Epithelial cell of esophagus (primary cell): ENCODE measurements around the gene PRDM16.
"Not testable (repeated sequence)": the region's sequence is repeated elsewhere in the genome, so short reads cannot be mapped to it uniquely, and the experiment has no call there.

Experiments
- DNase-seq: peaks from one replicate; pipeline ENCODE4 v3.0.0; 2010; ENCODE audit warnings: low read depth
- H3K4me3 ChIP-seq: 2 replicates; pipeline ENCODE4 v1.5.1; 2011; ENCODE audit warnings: mild to moderate bottlenecking, low read length, control low read depth
- CTCF ChIP-seq: IDR thresholded peaks from 2 replicates; pipeline ENCODE4 v1.5.1; 2011; ENCODE audit warnings: low read depth, mild to moderate bottlenecking, low read length, control low read depth, inconsistent platforms; ENCODE audit not compliant: insufficient read depth; ENCODE audit errors: missing control alignments

Gene PRDM16

GRCh38 chr1:3087049-3087448 is 18.0 kb downstream of the PRDM16 start:
- no peak for TF ChIP-seq CTCF
- no peak for DNase-seq

GRCh38 chr1:3087946-3088668 is 19.1 kb downstream of the PRDM16 start:
- DNase-seq, H3K4me3 ChIP-seq: not testable (repeated sequence)

More at GRCh38 chr1:3087049-3087448, 18.0 kb downstream of the PRDM16 start:
- H3K4me3 ChIP-seq: no peak overlapping the region

- H3K4me3 ChIP-seq: no peak overlapping the region
- TF ChIP-seq CTCF: no peak
- no peak for DNase-seq
These were observed 20.5 kb downstream of the PRDM16 start for GRCh38 chr1:3089490-3089889.

GRCh38 chr1:3091334-3091733 is 22.3 kb downstream of the PRDM16 start:
- TF ChIP-seq CTCF: no peak
- H3K4me3 ChIP-seq: no peak overlapping the region
- no peak for DNase-seq

- H3K4me3 ChIP-seq: no peak overlapping the region
- DNase-seq: no peak
- no peak for TF ChIP-seq CTCF
These were observed 23.5 kb downstream of the PRDM16 start for GRCh38 chr1:3092530-3092929.

GRCh38 chr1:3093898-3094626 is 25.1 kb downstream of the PRDM16 start:
- no peak overlapping the region for H3K4me3 ChIP-seq
- DNase-seq: no peak
- TF ChIP-seq CTCF: no peak

GRCh38 chr1:3094863-3095780 is 26.1 kb downstream of the PRDM16 start:
- TF ChIP-seq CTCF: no peak
- no peak for DNase-seq
- no peak overlapping the region for H3K4me3 ChIP-seq
